SK-N-SH (cell line): ENCODE results near the gene CYB561D1. TPM values are rescaled to one million over a fixed set of nuclear protein-coding genes. Genes with fewer than 3 reads are reported as not detected.

Experiments
- CHD2 ChIP-seq: fragments of 150-350 bp; IDR thresholded peaks from 2 replicates; pipeline ENCODE4 v1.6.1; 2018; ENCODE audit warnings: low read length; ENCODE audit not compliant: partially characterized antibody
- IRF3 ChIP-seq: fragments of 150-350 bp; IDR thresholded peaks from 2 replicates; pipeline ENCODE4 v1.6.1; 2016; ENCODE audit warnings: mild to moderate bottlenecking, low read depth, low read length
- JUND ChIP-seq: IDR thresholded peaks from 2 replicates; pipeline ENCODE4 v1.4.0; 2012
- MAX ChIP-seq: IDR thresholded peaks from 2 replicates; pipeline ENCODE4 v1.4.0; 2012; ENCODE audit warnings: low read depth
- NFIC ChIP-seq: IDR thresholded peaks from 2 replicates; pipeline ENCODE4 v1.4.0; 2012; ENCODE audit warnings: borderline replicate concordance
- RXRA ChIP-seq: IDR thresholded peaks from 2 replicates; pipeline ENCODE4 v1.4.0; 2012; ENCODE audit warnings: low read depth, mild to moderate bottlenecking, borderline replicate concordance
- SMC3 ChIP-seq: IDR thresholded peaks from 2 replicates; pipeline ENCODE4 v1.6.1; 2012; ENCODE audit warnings: low read depth, low read length, improper control_type of control experiment
- TCF12 ChIP-seq: IDR thresholded peaks from 2 replicates; pipeline ENCODE4 v1.4.0; 2012
- TEAD4 ChIP-seq: IDR thresholded peaks from 2 replicates; pipeline ENCODE4 v1.4.0; 2012; ENCODE audit warnings: mild to moderate bottlenecking, borderline replicate concordance; ENCODE audit not compliant: insufficient read depth
- ZBTB33 ChIP-seq: IDR thresholded peaks from 2 replicates; pipeline ENCODE4 v1.4.0; 2012; ENCODE audit warnings: low read depth, borderline replicate concordance
- polyA plus RNA-seq, 3 experiments: library from polyadenylated mRNA; depleted of rRNA; stranded (reverse); fragments of >200 nt; gene quantifications; 2 replicates each; pipeline ENCODE4 v1.2.3, GENCODE V29; 2012

CYB561D1 gene
- polyA plus RNA-seq, 1 of the 3 experiments (the other 2 are of a cell fraction): 5.4 TPM

GRCh38 chr1:109548321-109549267 is 54.7 kb downstream of the CYB561D1 start, which contains the start of gene GNAI3 (continued):
- TF ChIP-seq TCF12 (no peak), IRF3 (no peak), CHD2 (no peak), RXRA (no peak), SMC3 (peak; percentile 24; the same call in 1 of the 2 replicates), JUND (no peak), NFIC (no peak), TEAD4 (no peak), ZBTB33 (no peak), MAX (peak; percentile 72)

Other genes with a start within 250 kb of the CYB561D1 start
- gene CELSR2, start 244.6 kb upstream of the CYB561D1 start, polyA plus RNA-seq (2012; rRNA removed): 1.7 and 3.5 TPM in 2 replicates
- gene PSRC1, start 210.9 kb upstream of the CYB561D1 start, polyA plus RNA-seq (2012; rRNA removed): 19.4 and 20.3 TPM in 2 replicates
- gene MYBPHL, start 187.1 kb upstream of the CYB561D1 start, polyA plus RNA-seq (2012; rRNA removed): 0.07 TPM in 1 of 2 replicates, not detected in the other
- gene SORT1, start 96.2 kb upstream of the CYB561D1 start, polyA plus RNA-seq (2012; rRNA removed): 8.5 and 13.7 TPM in 2 replicates
- 118 and 139 TPM in 2 replicates for gene PSMA5, start 67.6 kb upstream of the CYB561D1 start, polyA plus RNA-seq (2012; rRNA removed)
- gene SYPL2, start 27.5 kb upstream of the CYB561D1 start, polyA plus RNA-seq (2012; rRNA removed): 0.03 and 0.05 TPM in 2 replicates
- 3.9 and 4.0 TPM in 2 replicates for gene ATXN7L2, start 10.2 kb upstream of the CYB561D1 start, polyA plus RNA-seq (2012; rRNA removed)
- gene AMIGO1, start 15.6 kb downstream of the CYB561D1 start, polyA plus RNA-seq (2012; rRNA removed): 0.93 and 0.95 TPM in 2 replicates
- not detected in 2 replicates for gene GPR61, start 45.8 kb downstream of the CYB561D1 start, polyA plus RNA-seq (2012; rRNA removed)
- 4.0 and 4.8 TPM in 2 replicates for gene GNAI3, start 54.5 kb downstream of the CYB561D1 start, polyA plus RNA-seq (2012; rRNA removed)
- gene GNAT2, start 125.5 kb downstream of the CYB561D1 start, polyA plus RNA-seq (2012; rRNA removed): 0.16 TPM in 2 replicates
- 59.1 and 63.7 TPM in 2 replicates for gene AMPD2, start 125.7 kb downstream of the CYB561D1 start, polyA plus RNA-seq (2012; rRNA removed)
- 34.2 and 36.1 TPM in 2 replicates for gene GSTM4, start 162.0 kb downstream of the CYB561D1 start, polyA plus RNA-seq (2012; rRNA removed)
- 70.2 and 97.6 TPM in 2 replicates for gene GSTM2, start 174.0 kb downstream of the CYB561D1 start, polyA plus RNA-seq (2012; rRNA removed)
- not detected in 2 replicates for gene GSTM1, start 193.7 kb downstream of the CYB561D1 start, polyA plus RNA-seq (2012; rRNA removed)
- gene GSTM5, start 218.2 kb downstream of the CYB561D1 start, polyA plus RNA-seq (2012; rRNA removed): not detected in 2 replicates
- 84.9 and 86.6 TPM in 2 replicates for gene GSTM3, start 246.9 kb downstream of the CYB561D1 start, polyA plus RNA-seq (2012; rRNA removed)